ENCODE measurements around the gene APC.

The APC gene

GRCh38 chr5:112734597-112734996 lies 3.1 kb upstream of the APC start:
- ATAC-seq: no peak
- TF ChIP-seq ESRRG (CRISPR knock-in tag; IDR thresholded peaks at IDR 0.05): no peak
- no peak for TF ChIP-seq TCF4 (CRISPR knock-in tag; IDR thresholded peaks at IDR 0.05; ENCODE audit: borderline replicate concordance)
- TF ChIP-seq BACH2 (CRISPR knock-in tag; IDR thresholded peaks at IDR 0.05; ENCODE audit: borderline replicate concordance): no peak

DNA sequence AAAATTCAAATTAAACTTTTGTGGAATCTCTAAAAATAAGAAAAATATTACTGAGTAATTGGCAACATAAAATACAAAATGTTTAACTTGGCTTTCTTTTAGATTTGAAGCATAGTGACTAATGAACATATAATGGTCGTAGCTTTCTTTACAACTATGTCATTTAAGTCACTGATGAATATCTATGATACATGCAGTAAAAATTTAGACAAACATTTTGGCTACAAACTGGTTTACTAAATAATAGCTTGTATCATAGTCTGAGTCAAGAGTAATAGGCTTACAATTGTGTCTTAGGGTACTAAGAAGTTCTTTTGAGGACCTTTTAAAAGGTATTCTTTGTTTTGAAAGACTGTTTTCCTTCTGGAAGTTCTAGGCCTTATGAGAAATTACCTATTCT lies 2.0 kb upstream of the APC start:
- no peak for ATAC-seq
- TF ChIP-seq CREB5 (CRISPR knock-in tag; IDR thresholded peaks at IDR 0.05; ENCODE audit: low read depth) (no peak), ZC3H10 (CRISPR knock-in tag; IDR thresholded peaks at IDR 0.05) (no peak), ISL1 (CRISPR knock-in tag; IDR thresholded peaks at IDR 0.05) (peak; percentile 73), ZFP30 (CRISPR knock-in tag; IDR thresholded peaks at IDR 0.05) (no peak), ESRRG (CRISPR knock-in tag; IDR thresholded peaks at IDR 0.05) (no peak), GLIS3 (CRISPR knock-in tag; IDR thresholded peaks at IDR 0.05) (no peak), TOX (CRISPR knock-in tag; IDR thresholded peaks at IDR 0.05; ENCODE audit: borderline replicate concordance) (no peak)

- ATAC-seq: peak; percentile 22
- TF ChIP-seq SNAI2 (CRISPR knock-in tag; IDR thresholded peaks at IDR 0.05): no peak
- no peak for TF ChIP-seq ESRRG (CRISPR knock-in tag; IDR thresholded peaks at IDR 0.05)
- no peak for TF ChIP-seq CSRNP3 (CRISPR knock-in tag; IDR thresholded peaks at IDR 0.05)
Observed at GRCh38 chr5:112737070-112737462, 619 bp upstream of the APC start.

GRCh38 chr5:112738191-112738560 lies 491 bp downstream of the APC start:
- no peak for TF ChIP-seq OSR1 (CRISPR knock-in tag; IDR thresholded peaks at IDR 0.05)
- no peak for TF ChIP-seq TCF4 (CRISPR knock-in tag; IDR thresholded peaks at IDR 0.05; ENCODE audit: borderline replicate concordance)
- TF ChIP-seq GLIS3 (CRISPR knock-in tag; IDR thresholded peaks at IDR 0.05): no peak
- TF ChIP-seq, protein P1, sequence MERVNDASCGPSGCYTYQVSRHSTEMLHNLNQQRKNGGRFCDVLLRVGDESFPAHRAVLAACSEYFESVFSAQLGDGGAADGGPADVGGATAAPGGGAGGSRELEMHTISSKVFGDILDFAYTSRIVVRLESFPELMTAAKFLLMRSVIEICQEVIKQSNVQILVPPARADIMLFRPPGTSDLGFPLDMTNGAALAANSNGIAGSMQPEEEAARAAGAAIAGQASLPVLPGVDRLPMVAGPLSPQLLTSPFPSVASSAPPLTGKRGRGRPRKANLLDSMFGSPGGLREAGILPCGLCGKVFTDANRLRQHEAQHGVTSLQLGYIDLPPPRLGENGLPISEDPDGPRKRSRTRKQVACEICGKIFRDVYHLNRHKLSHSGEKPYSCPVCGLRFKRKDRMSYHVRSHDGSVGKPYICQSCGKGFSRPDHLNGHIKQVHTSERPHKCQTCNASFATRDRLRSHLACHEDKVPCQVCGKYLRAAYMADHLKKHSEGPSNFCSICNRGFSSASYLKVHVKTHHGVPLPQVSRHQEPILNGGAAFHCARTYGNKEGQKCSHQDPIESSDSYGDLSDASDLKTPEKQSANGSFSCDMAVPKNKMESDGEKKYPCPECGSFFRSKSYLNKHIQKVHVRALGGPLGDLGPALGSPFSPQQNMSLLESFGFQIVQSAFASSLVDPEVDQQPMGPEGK (CRISPR knock-in tag; IDR thresholded peaks at IDR 0.05; ENCODE audit: borderline replicate concordance): no peak
- TF ChIP-seq SNAI2 (CRISPR knock-in tag; IDR thresholded peaks at IDR 0.05): no peak
- TF ChIP-seq ZC3H10 (CRISPR knock-in tag; IDR thresholded peaks at IDR 0.05): no peak
- TF ChIP-seq CREB5 (CRISPR knock-in tag; IDR thresholded peaks at IDR 0.05; ENCODE audit: low read depth): no peak
- TF ChIP-seq CSDC2 (CRISPR knock-in tag; IDR thresholded peaks at IDR 0.05): no peak
- no peak for TF ChIP-seq ARNTL (CRISPR knock-in tag; IDR thresholded peaks at IDR 0.05; ENCODE audit: borderline replicate concordance, low read depth)
- TF ChIP-seq BACH2 (CRISPR knock-in tag; IDR thresholded peaks at IDR 0.05; ENCODE audit: borderline replicate concordance): no peak
- TF ChIP-seq TSHZ2 (CRISPR knock-in tag; IDR thresholded peaks at IDR 0.05): no peak
- no peak for TF ChIP-seq ZNF70 (CRISPR knock-in tag; IDR thresholded peaks at IDR 0.05)
- TF ChIP-seq POU6F1 (CRISPR knock-in tag; IDR thresholded peaks at IDR 0.05; ENCODE audit: borderline replicate concordance, low read depth): no peak
- no peak for TF ChIP-seq ZFP30 (CRISPR knock-in tag; IDR thresholded peaks at IDR 0.05)
- TF ChIP-seq PPARA (CRISPR knock-in tag; IDR thresholded peaks at IDR 0.05; ENCODE audit: borderline replicate concordance): no peak
- no peak for TF ChIP-seq ISL1 (CRISPR knock-in tag; IDR thresholded peaks at IDR 0.05)
- ATAC-seq: peak; percentile 52

Data from SK-N-SH treated with all-trans-retinoic acid at 6 μM for 48 hours (cell line).